ENCODE results near the gene THRB.
"Not testable (repeated sequence)": the region's sequence is repeated elsewhere in the genome, so short reads cannot be mapped to it uniquely, and the experiment has no call there.

The THRB gene

DNA sequence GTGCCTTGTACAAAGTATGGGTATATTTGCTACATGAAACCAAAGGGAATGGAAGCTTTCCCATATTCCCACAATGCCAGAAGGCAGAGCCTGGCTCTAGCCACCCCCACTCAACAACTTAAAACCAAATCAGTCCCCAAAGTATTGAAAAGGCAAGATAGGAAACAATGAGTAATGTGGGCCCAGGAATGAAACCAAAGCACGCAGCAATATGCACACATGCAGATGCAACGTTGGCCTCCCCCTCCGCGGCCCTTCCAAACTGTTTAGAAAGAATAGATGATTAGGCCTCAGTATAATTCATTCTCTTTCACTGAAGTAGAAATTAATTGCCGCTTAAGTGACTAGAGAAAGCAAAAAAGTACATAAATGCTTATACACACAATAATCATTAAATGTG is 59.1 kb downstream of the THRB start:
- Mint-ChIP-seq H3K4me3 (no peak overlapping the region), H3K27me3 (ENCODE audit: low read depth) (no peaks in the 10 kb centered on the region), H3K9me3 (no peaks in the 10 kb centered on the region), H3K36me3 (ENCODE audit: low read depth) (no peaks in the 10 kb centered on the region), H3K27ac (no peak overlapping the region), H3K4me1 (ENCODE audit: low read depth) (no peaks in the 10 kb centered on the region)
- DNase-seq (ENCODE audit: low spot score): no peak

- H3K27me3 Mint-ChIP-seq (ENCODE audit: low read depth): no peaks in the 10 kb centered on the region
- no peaks in the 10 kb centered on the region for H3K4me1 Mint-ChIP-seq (ENCODE audit: low read depth)
- no peaks in the 10 kb centered on the region for H3K9me3 Mint-ChIP-seq
- H3K36me3 Mint-ChIP-seq (ENCODE audit: low read depth): no peaks in the 10 kb centered on the region
- DNase-seq (ENCODE audit: low spot score): no peak
- no peak overlapping the region for H3K4me3 Mint-ChIP-seq
- H3K27ac Mint-ChIP-seq: no peak overlapping the region
Observed at GRCh38 chr3:24434651-24435050, 60.0 kb downstream of the THRB start.

DNA sequence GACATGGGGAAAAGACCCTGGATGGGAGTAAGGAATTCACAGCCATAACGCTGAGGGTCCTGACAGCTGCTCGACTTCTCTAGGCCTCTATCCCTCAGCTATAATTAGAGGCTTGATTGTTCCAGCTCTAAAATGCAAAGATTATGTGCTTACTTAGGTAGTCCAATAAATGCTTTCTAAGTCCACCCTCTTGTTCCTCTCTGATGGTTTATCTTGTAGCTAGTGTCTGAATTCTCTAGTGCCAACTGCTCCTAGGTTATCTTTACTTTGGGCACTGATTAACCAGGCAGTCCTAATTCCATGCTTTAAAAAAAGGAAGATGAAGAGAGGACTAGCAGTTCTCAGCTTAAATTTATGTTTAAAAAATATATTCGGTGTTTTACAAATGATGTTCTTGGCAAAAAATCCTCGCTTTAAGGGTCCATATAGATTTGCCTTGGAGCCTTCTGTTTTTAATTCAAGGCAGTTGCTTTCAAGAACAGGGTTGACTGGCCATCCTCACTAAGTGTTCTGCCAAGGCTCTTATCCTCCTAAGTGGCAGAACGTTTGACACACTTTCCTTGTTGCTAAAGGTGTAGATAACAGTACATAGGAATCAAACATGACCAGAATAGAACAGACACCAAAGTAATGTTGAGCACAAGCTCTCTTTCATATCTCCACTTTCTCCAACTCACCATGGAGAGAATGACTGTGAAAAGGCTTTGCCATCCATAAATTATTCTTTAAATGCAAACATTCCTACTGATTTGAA is 60.6 kb downstream of the THRB start:
- H3K9me3 Mint-ChIP-seq: no peaks in the 10 kb centered on the region
- H3K4me3 Mint-ChIP-seq: no peak overlapping the region
- no peaks in the 10 kb centered on the region for H3K4me1 Mint-ChIP-seq (ENCODE audit: low read depth)
- no peaks in the 10 kb centered on the region for H3K27me3 Mint-ChIP-seq (ENCODE audit: low read depth)
- H3K36me3 Mint-ChIP-seq (ENCODE audit: low read depth): no peaks in the 10 kb centered on the region
- no peak for DNase-seq (ENCODE audit: low spot score)
- no peak overlapping the region for H3K27ac Mint-ChIP-seq

DNA sequence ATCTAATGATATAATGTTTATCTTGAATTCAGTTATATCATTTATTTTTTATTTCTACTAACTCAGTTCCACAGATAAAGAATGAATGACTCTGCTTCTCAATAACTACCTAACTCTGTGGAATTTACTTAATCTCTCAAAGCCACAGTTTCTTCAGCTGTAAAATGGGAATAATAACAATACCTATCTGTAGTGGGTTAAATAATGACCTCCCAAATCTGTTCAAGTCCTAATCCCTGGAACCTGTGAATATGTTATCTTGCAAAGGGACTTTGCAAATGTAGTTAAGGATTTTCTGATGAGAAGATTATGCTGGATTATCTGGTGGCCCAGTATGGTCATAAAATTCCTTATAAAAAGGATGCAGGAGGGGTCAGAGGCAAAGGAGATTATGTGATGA is 61.7 kb downstream of the THRB start:
- H3K9me3 Mint-ChIP-seq: no peaks in the 10 kb centered on the region
- H3K27me3 Mint-ChIP-seq (ENCODE audit: low read depth): no peaks in the 10 kb centered on the region
- no peaks in the 10 kb centered on the region for H3K36me3 Mint-ChIP-seq (ENCODE audit: low read depth)
- H3K4me1 Mint-ChIP-seq (ENCODE audit: low read depth): no peaks in the 10 kb centered on the region
- H3K4me3 Mint-ChIP-seq: no peak overlapping the region
- H3K27ac Mint-ChIP-seq: no peak overlapping the region
- DNase-seq (ENCODE audit: low spot score): no peak

- Mint-ChIP-seq H3K4me1 (ENCODE audit: low read depth) (no peaks in the 10 kb centered on the region), H3K27me3 (ENCODE audit: low read depth) (no peaks in the 10 kb centered on the region), H3K9me3 (no peaks in the 10 kb centered on the region), H3K4me3 (no peak overlapping the region), H3K36me3 (ENCODE audit: low read depth) (no peaks in the 10 kb centered on the region), H3K27ac (no peak overlapping the region)
- no peak for DNase-seq (ENCODE audit: low spot score)
Observed at GRCh38 chr3:24428481-24428880, 66.2 kb downstream of the THRB start.

- no peak overlapping the region for H3K27ac Mint-ChIP-seq
- no peaks in the 10 kb centered on the region for H3K9me3 Mint-ChIP-seq
- no peaks in the 10 kb centered on the region for H3K4me1 Mint-ChIP-seq (ENCODE audit: low read depth)
- no peak for DNase-seq (ENCODE audit: low spot score)
- no peaks in the 10 kb centered on the region for H3K27me3 Mint-ChIP-seq (ENCODE audit: low read depth)
- H3K36me3 Mint-ChIP-seq (ENCODE audit: low read depth): no peaks in the 10 kb centered on the region
- no peak overlapping the region for H3K4me3 Mint-ChIP-seq
Observed at GRCh38 chr3:24426896-24427295, 67.8 kb downstream of the THRB start.

GRCh38 chr3:24420829-24421228 is 73.8 kb downstream of the THRB start:
- H3K4me3 Mint-ChIP-seq; H3K27me3 Mint-ChIP-seq (ENCODE audit: low read depth); H3K27ac Mint-ChIP-seq; H3K36me3 Mint-ChIP-seq (ENCODE audit: low read depth); H3K4me1 Mint-ChIP-seq (ENCODE audit: low read depth); H3K9me3 Mint-ChIP-seq; DNase-seq (ENCODE audit: low spot score): not testable (repeated sequence)

GRCh38 chr3:24420224-24420623 is 74.4 kb downstream of the THRB start:
- no peaks in the 10 kb centered on the region for H3K9me3 Mint-ChIP-seq
- no peak overlapping the region for H3K27ac Mint-ChIP-seq
- no peaks in the 10 kb centered on the region for H3K4me1 Mint-ChIP-seq (ENCODE audit: low read depth)
- no peak overlapping the region for H3K4me3 Mint-ChIP-seq
- H3K27me3 Mint-ChIP-seq (ENCODE audit: low read depth): no peaks in the 10 kb centered on the region
- H3K36me3 Mint-ChIP-seq (ENCODE audit: low read depth): no peaks in the 10 kb centered on the region
- DNase-seq (ENCODE audit: low spot score): no peak

GRCh38 chr3:24419067-24419791 is 75.4 kb downstream of the THRB start:
- no peak overlapping the region for H3K27ac Mint-ChIP-seq
- H3K4me1 Mint-ChIP-seq (ENCODE audit: low read depth): no peaks in the 10 kb centered on the region
- no peak overlapping the region for H3K4me3 Mint-ChIP-seq
- H3K27me3 Mint-ChIP-seq (ENCODE audit: low read depth): no peaks in the 10 kb centered on the region
- DNase-seq (ENCODE audit: low spot score): no peak
- H3K9me3 Mint-ChIP-seq: no peaks in the 10 kb centered on the region
- no peaks in the 10 kb centered on the region for H3K36me3 Mint-ChIP-seq (ENCODE audit: low read depth)

- Mint-ChIP-seq H3K9me3 (peaks cover 4% of the 10 kb centered on the region), H3K4me3 (no peak overlapping the region), H3K27me3 (ENCODE audit: low read depth) (no peaks in the 10 kb centered on the region)
Observed at GRCh38 chr3:24417730-24418129, 76.9 kb downstream of the THRB start.

GRCh38 chr3:24416224-24416623 is 78.4 kb downstream of the THRB start:
- DNase-seq (ENCODE audit: low spot score): no peak
- no peak overlapping the region for H3K27ac Mint-ChIP-seq
- no peaks in the 10 kb centered on the region for H3K27me3 Mint-ChIP-seq (ENCODE audit: low read depth)
- H3K4me3 Mint-ChIP-seq: no peak overlapping the region
- peaks cover 4% of the 10 kb centered on the region for H3K9me3 Mint-ChIP-seq
- no peaks in the 10 kb centered on the region for H3K4me1 Mint-ChIP-seq (ENCODE audit: low read depth)
- no peaks in the 10 kb centered on the region for H3K36me3 Mint-ChIP-seq (ENCODE audit: low read depth)

More at GRCh38 chr3:24417730-24418129, 76.9 kb downstream of the THRB start:
- no peaks in the 10 kb centered on the region for H3K36me3 Mint-ChIP-seq (ENCODE audit: low read depth)
- no peak for DNase-seq (ENCODE audit: low spot score)
- H3K4me1 Mint-ChIP-seq (ENCODE audit: low read depth): no peaks in the 10 kb centered on the region
- H3K27ac Mint-ChIP-seq: no peak overlapping the region

GRCh38 chr3:24415824-24416223 is 78.8 kb downstream of the THRB start:
- H3K27ac Mint-ChIP-seq: no peak overlapping the region
- peaks cover 4% of the 10 kb centered on the region for H3K9me3 Mint-ChIP-seq
- no peaks in the 10 kb centered on the region for H3K36me3 Mint-ChIP-seq (ENCODE audit: low read depth)
- no peaks in the 10 kb centered on the region for H3K27me3 Mint-ChIP-seq (ENCODE audit: low read depth)
- no peak overlapping the region for H3K4me3 Mint-ChIP-seq
- H3K4me1 Mint-ChIP-seq (ENCODE audit: low read depth): no peaks in the 10 kb centered on the region
- no peak for DNase-seq (ENCODE audit: low spot score)

DNA sequence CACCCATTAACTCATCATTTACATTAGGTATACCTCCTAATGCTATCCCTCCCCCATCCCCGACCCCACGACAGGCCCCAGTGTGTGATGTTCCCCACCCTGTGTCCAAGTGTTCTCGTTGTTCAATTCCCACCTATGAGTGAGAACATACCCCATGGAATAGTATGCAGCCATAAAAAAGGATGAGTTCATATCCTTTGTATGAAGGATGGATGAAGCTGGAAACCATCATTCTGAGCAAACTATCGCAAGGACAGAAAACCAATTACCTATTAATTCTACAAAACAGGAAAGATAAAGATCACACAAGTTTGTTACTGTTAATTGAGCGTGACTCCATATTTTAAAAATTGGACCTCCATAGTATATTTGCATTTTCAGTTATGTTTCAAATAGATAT is 81.0 kb downstream of the THRB start:
- not testable (repeated sequence) for H3K27me3 Mint-ChIP-seq (ENCODE audit: low read depth); H3K27ac Mint-ChIP-seq; H3K9me3 Mint-ChIP-seq; H3K4me1 Mint-ChIP-seq (ENCODE audit: low read depth); DNase-seq (ENCODE audit: low spot score); H3K36me3 Mint-ChIP-seq (ENCODE audit: low read depth); H3K4me3 Mint-ChIP-seq

GRCh38 chr3:24410860-24411259 is 83.8 kb downstream of the THRB start:
- H3K36me3 Mint-ChIP-seq (ENCODE audit: low read depth): no peaks in the 10 kb centered on the region
- H3K4me3 Mint-ChIP-seq: no peak overlapping the region
- no peaks in the 10 kb centered on the region for H3K27me3 Mint-ChIP-seq (ENCODE audit: low read depth)
- H3K9me3 Mint-ChIP-seq: peaks cover 4% of the 10 kb centered on the region
- H3K4me1 Mint-ChIP-seq (ENCODE audit: low read depth): no peaks in the 10 kb centered on the region
- H3K27ac Mint-ChIP-seq: no peak overlapping the region
- no peak for DNase-seq (ENCODE audit: low spot score)
